Motor neuron (in vitro differentiated cells): ENCODE measurements around the gene NR1D2. TPM values are rescaled to one million over a fixed set of nuclear protein-coding genes. Genes with fewer than 3 reads are reported as not detected.
"Not testable (repeated sequence)": the region's sequence is repeated elsewhere in the genome, so short reads cannot be mapped to it uniquely, and the experiment has no call there.

ENCODE experiments used
- ATAC-seq, 8 experiments: fragments of 200-7000 bp; cut with Tn5 transposase; replicated peaks in 6 of 8; 2 replicates each; pipeline ENCODE4 v1.8.0; 2021; ENCODE audit warnings: mild to moderate bottlenecking in 8 of 8, moderate library complexity in 8 of 8
- H3K27ac ChIP-seq, 2 donors: fragments of 250-450 bp; sonication (Bioruptor Pico); 2 replicates each; pipeline ENCODE4 v1.9.0; 2021; ENCODE audit warnings: antibody characterized with exemption in 2 of 2, mild to moderate bottlenecking in 2 of 2, moderate library complexity in 1 of 2
- H3K4me1 ChIP-seq, 2 donors: fragments of 250-450 bp; sonication (Bioruptor Pico); replicated peaks in 1 of 2; 2 replicates each; pipeline ENCODE4 v1.6.1; 2021; ENCODE audit warnings: antibody characterized with exemption in 2 of 2, mild to moderate bottlenecking in 2 of 2, moderate library complexity in 1 of 2
- H3K4me3 ChIP-seq, 5 donors: fragments of 250-450 bp; sonication (Bioruptor Pico); 2 replicates each; pipeline ENCODE4 v1.9.0; 2021; ENCODE audit warnings: antibody characterized with exemption in 5 of 5, mild to moderate bottlenecking in 5 of 5, moderate library complexity in 4 of 5
- WGBS, 10 experiments: fragments of 450-650 bp; shearing (Covaris generic); methylation state at CpG; one replicate each; pipeline ENCODE4 v1.0.0; 2022; 5-methylcytosine and 5-hydroxymethylcytosine counted together
- in situ Hi-C, 9 experiments: fragments of 400-800 bp; cut with MboI; loops; one replicate each; pipeline ENCODE4 v1.15.0; 2021; ENCODE audit warnings: low sequenced_read_pairs in 9 of 9, low pct_unique_long_range_greater_than_20kb in 2 of 9; ENCODE audit not compliant: unreplicated experiment in 9 of 9
- total RNA-seq, 8 experiments: library from RNA; unstranded; fragments of 300-600 nt; gene quantifications; 2 replicates each; pipeline versions ENCODE4 v1.2.3 to v1.2.4, GENCODE V29; 2022

NR1D2 gene
- total RNA-seq, 8 experiments from 2014 or later = 9.9 to 41.3 (median 16.6) TPM

- no peak for ATAC-seq
- H3K4me3 ChIP-seq = no peak overlapping the region
- in situ Hi-C loops = loop anchor here in 4 of 9 experiments (10.0 to 25.0 kb wide), 5 partner anchors 234 to 684 kb away; partner anchors contain the start of gene THRB (in 1 of the 4)
Measured at GRCh38 chr3:24003466-24003865, 58.4 kb downstream of the NR1D2 start.

GRCh38 chr3:24004171-24004938 lies 59.3 kb downstream of the NR1D2 start:
- in situ Hi-C loops = loop anchor here in 4 of 9 experiments (10.0 to 25.0 kb wide), 5 partner anchors 233 to 683 kb away; partner anchors contain the start of gene THRB (in 1 of the 4)
- 50 to 100% (median 95%) methylated on average over 1 to 3 of the region's 4 CpGs; no CpG with 5 or more reads in 4 of the 10 experiments for WGBS, 10 experiments
- ATAC-seq = no peak
- Histone ChIP-seq H3K27ac (no peak overlapping the region), H3K4me1 (no peaks in the 10 kb centered on the region), H3K4me3 (no peak overlapping the region)

More at GRCh38 chr3:24003466-24003865, 58.4 kb downstream of the NR1D2 start:
- H3K27ac ChIP-seq = no peak overlapping the region
- 86 to 100% (median 96%) methylated on average over 1 to 3 of the region's 3 CpGs; no CpG with 5 or more reads in 1 of the 10 experiments for WGBS, 10 experiments
- H3K4me1 ChIP-seq = no peaks in the 10 kb centered on the region

DNA sequence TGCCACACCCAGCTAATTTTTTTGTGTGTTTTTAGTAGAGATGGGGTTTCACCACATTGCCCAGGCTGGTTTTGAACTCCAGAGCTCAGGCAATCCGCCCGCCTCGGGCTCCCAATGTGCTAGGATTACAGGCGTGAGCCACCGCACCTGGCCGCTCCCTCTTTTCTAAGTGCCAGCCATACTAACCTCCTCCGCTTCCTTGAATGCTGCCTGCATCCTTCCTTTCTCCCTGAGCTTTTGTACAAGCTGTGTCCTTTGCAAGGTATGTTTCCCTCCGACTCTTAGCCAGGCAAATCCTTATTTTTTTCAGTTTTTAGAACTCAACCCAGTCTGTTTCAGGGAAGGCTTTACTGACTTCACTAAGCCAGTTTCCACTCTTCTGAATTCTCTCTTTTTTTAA lies 60.6 kb downstream of the NR1D2 start:
- ATAC-seq = no peak
- 89 to 100% (median 99%) methylated on average over 1 to 8 of the region's 8 CpGs; no CpG with 5 or more reads in 2 of the 10 experiments for WGBS, 10 experiments
- in situ Hi-C loops = loop anchor here in 4 of 9 experiments (10.0 to 25.0 kb wide), 5 partner anchors 232 to 682 kb away; partner anchors contain the start of gene THRB (in 1 of the 4)
- H3K4me1 ChIP-seq = no peaks in the 10 kb centered on the region
- no peak overlapping the region for H3K4me3 ChIP-seq
- H3K27ac ChIP-seq = no peak overlapping the region

GRCh38 chr3:24010834-24011233 lies 65.7 kb downstream of the NR1D2 start:
- not testable (repeated sequence) for ATAC-seq, H3K27ac ChIP-seq, H3K4me3 ChIP-seq
- in situ Hi-C loops = loop anchor here in 4 of 9 experiments (25.0 kb wide), 4 partner anchors 226 to 676 kb away; partner anchors contain the start of gene THRB (in 1 of the 4)
- H3K4me1 ChIP-seq = peaks cover 12 to 14% of the 10 kb centered on the region in 2 donors
- 80 to 93% (median 85%) methylated on average over 3 to 5 of the region's 8 CpGs; no CpG with 5 or more reads in 5 of the 10 experiments for WGBS, 10 experiments

GRCh38 chr3:24012589-24013269 lies 67.6 kb downstream of the NR1D2 start:
- Histone ChIP-seq H3K4me3 (no peak overlapping the region), H3K27ac (peak overlapping the region in 1 of 2 donors; percentile 17), H3K4me1 (peaks cover 12 to 14% of the 10 kb centered on the region in 2 donors)
- peak in 5 of 8 experiments; percentile 65 to 94 (median 92) for ATAC-seq
- in situ Hi-C loops = loop anchor here in 4 of 9 experiments (25.0 kb wide), 4 partner anchors 225 to 675 kb away; partner anchors contain the start of gene THRB (in 1 of the 4)
- WGBS, 10 experiments = 13 to 100% (median 49%) methylated on average over 1 to 2 of the region's 2 CpGs; no CpG with 5 or more reads in 4 of the 10 experiments

DNA sequence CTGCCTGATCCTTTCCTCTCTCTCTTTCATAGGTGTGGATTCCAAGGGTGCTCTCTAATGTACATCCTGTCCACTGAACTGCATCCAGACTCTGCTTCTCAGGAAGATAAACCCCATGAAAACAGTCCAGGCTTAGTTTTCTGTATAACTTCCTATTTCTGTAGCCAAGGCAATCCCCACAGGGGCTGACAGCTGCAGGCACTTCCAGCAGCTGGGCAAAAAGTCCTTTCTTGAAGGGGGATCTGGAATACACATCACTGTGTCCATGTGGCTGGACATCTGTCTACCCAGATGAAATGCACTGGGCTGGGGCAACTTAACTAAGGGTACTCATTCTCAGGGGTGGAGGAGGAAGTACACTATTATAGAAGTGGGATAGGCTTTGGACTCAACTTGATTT lies 72.2 kb downstream of the NR1D2 start:
- in situ Hi-C loops = loop anchor here in 4 of 9 experiments (25.0 kb wide), 4 partner anchors 220 to 670 kb away; partner anchors contain the start of gene THRB (in 1 of the 4)
- Histone ChIP-seq H3K4me3 (no peak overlapping the region), H3K4me1 (peaks cover 12 to 14% of the 10 kb centered on the region in 2 donors), H3K27ac (no peak overlapping the region)
- no peak for ATAC-seq

DNA sequence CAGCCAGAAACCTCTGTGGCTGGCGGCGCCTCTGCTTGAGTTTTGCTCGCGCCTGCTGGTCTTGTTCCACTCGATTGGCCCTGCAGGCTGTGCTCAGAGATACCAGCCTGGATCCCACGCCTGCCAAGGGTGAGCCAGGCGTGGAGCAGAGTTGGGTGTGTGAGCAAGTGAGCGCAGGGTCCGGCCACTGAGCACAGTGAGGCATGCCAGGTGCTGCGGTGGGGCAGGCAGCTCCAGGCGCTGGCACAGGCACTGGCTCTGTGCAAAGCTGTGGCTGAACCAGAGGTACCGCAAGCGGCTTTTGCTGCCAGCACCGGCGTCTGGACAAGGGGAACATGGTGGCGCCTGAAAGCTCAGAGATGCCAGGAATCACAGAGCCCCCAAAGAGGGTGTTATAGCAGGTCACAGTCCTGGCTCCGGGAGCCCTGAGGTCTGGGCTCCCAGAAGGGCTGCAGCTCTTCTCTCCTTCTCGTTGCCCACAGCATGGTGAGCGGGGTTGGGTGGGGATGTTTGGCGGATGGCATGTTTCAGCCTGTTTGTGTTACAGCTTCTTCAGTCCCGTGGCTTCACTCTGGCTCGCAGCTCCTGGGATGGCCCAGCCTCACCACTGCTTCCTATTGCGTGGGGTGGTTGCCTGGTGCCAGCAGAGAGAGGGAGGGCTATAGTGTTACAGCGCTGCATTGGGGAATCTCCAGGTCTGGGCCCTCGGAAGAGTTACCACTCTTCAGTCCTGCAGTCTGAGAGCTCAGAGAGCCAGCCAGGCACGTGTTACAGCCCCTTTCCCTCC lies 73.9 kb downstream of the NR1D2 start:
- in situ Hi-C loops = loop anchor here in 4 of 9 experiments (25.0 kb wide), 4 partner anchors 218 to 668 kb away; partner anchors contain the start of gene THRB (in 1 of the 4)
- ATAC-seq = no peak
- 83 to 100% (median 95%) methylated on average over 2 to 11 of the region's 26 CpGs; no CpG with 5 or more reads in 1 of the 10 experiments for WGBS, 10 experiments

GRCh38 chr3:24019585-24019984 lies 74.5 kb downstream of the NR1D2 start:
- no peak overlapping the region for H3K4me3 ChIP-seq
- H3K27ac ChIP-seq = no peak overlapping the region
- no peak for ATAC-seq
- WGBS, 10 experiments = 40 to 68% (median 65%) methylated on average over 1 to 3 of the region's 4 CpGs; no CpG with 5 or more reads in 6 of the 10 experiments
- in situ Hi-C loops = loop anchor here in 4 of 9 experiments (25.0 kb wide), 4 partner anchors 218 to 668 kb away; partner anchors contain the start of gene THRB (in 1 of the 4)
- H3K4me1 ChIP-seq = no peaks in the 10 kb centered on the region

More for the DNA sequence above, 73.9 kb downstream of the NR1D2 start:
- peaks cover 0 to under 1% of the 10 kb centered on the region in 2 donors for H3K4me1 ChIP-seq
- H3K27ac ChIP-seq = no peak overlapping the region
- no peak overlapping the region for H3K4me3 ChIP-seq

DNA sequence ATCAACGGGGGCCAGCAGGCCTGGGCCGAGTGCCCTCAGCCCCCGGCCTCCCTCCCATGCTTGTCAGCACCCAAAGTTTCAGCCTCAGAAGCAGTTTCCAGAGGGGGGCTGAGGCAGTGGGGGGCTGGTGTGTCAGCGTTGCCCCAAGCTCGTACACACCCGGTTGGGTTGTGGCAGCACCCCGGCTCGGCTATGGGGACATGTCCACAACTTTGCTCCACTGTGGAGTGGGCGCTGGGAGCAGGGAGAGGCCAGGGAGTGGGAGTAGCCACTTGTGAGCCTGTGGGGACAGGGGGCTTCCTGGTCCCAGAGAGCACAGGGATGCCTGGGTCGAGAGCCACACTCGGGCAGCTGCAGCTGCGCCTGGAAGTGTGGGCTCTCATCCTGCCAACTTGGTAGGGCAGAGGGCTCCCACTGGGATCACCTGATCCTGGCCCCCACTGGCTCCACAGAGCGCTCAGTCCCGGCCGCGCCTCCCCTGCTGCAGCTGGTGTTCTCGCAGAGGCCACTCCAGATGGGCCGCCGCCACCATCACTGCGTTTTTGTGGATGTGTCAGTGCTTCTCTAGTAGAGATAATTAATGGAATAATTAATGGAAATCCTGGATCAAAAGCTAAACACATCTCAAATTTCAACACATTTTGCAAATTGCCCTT lies 75.1 kb downstream of the NR1D2 start:
- Histone ChIP-seq H3K27ac (no peak overlapping the region), H3K4me1 (no peaks in the 10 kb centered on the region), H3K4me3 (no peak overlapping the region)
- WGBS, 10 experiments = 60 to 100% (median 95%) methylated on average over 1 to 4 of the region's 20 CpGs; no CpG with 5 or more reads in 4 of the 10 experiments
- no peak for ATAC-seq
- in situ Hi-C loops = loop anchor here in 4 of 9 experiments (25.0 kb wide), 4 partner anchors 217 to 667 kb away; partner anchors contain the start of gene THRB (in 1 of the 4)

DNA sequence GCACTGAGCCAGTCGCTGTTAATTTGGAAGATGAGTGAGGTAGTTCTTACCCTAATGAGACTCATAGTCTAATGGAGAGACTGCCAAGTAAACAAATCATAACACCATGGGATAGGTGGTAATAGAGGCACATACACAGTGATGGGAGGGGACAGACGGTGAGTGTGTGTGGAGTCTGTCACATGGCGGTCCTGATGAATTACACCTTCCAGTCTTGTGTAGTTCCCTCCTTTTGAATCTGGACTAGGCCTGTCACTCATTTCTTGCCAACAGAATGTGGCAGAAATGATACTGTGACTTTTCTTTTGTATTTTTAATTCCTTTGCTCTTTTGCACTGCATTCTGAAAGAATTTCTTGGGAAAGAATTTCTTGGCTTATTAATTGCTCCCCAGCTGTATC lies 78.1 kb downstream of the NR1D2 start:
- WGBS, 10 experiments = 60 to 100% (median 79%) methylated on average over 1 to 3 of the region's 3 CpGs; no CpG with 5 or more reads in 4 of the 10 experiments
- Histone ChIP-seq H3K4me3 (no peak overlapping the region), H3K27ac (no peak overlapping the region), H3K4me1 (no peaks in the 10 kb centered on the region)
- in situ Hi-C loops = loop anchor here in 4 of 9 experiments (25.0 kb wide), 4 partner anchors 214 to 664 kb away; partner anchors contain the start of gene THRB (in 1 of the 4)
- ATAC-seq = no peak

DNA sequence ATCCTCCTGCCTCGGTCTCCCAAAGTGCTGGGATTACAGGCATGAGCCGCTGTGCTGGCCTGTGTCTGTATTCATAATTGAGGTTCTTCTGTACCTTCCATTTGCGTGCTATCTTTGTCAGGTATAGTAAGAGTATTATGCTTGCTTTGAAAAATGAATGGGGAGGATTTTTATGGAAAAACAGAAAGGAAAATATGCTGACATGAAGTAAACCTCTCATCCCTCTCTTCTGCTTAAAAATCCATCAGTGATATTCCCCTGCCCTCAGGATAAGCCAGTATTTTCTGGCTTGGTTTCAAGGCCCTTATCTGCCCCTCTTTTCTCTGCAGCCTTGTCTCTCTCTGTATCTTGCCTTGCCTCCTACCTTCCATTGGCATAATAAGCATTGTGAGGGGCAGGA lies 80.7 kb downstream of the NR1D2 start:
- in situ Hi-C loops = no loop called here
- ATAC-seq = no peak
- WGBS, 10 experiments = 56 to 100% (median 96%) methylated on average over 2 to 3 of the region's 3 CpGs
- no peak overlapping the region for H3K4me3 ChIP-seq
- no peak overlapping the region for H3K27ac ChIP-seq
- H3K4me1 ChIP-seq = no peaks in the 10 kb centered on the region
